ENCODE results near the gene ZSWIM8. TPM values are rescaled to one million over a fixed set of nuclear protein-coding genes. Genes with fewer than 3 reads are reported as not detected.

Gene ZSWIM8
- total and polyA plus RNA-seq, 8 donors: 43.4 to 325 (median 79.6) TPM

DNA sequence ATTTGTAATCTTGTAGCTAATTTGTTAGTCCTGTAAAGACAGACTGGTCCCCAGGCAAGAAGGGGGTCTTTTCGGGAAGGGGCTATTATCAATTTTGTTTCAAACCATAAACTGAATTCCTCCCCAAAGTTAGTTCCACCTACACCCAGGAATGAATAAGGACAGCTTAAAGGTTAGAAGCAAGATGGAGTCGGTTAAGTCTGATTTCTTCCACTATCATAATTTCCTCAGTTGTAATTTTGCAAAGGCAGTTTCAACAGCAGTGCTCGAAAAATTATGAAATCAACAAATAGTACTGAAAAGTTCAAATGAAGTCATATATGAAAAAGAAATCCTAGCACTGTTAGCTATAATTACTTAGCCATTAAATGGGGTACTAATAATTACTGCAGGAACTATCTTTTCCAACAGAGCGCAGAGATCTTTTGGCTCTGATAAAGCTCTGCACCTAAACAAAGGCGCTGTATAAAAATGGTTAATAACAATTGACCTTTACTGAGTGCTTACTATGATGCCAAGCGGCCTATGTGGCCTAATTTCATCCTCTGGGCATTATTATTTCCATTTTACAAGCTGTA is 42.0 kb upstream of the ZSWIM8 start:
- H3K27ac ChIP-seq: peak overlapping the region; percentile 87 to 96 (median 91)
- TF ChIP-seq EP300 (IDR thresholded peaks at IDR 0.05) (no peak), POLR2A (IDR thresholded peaks at IDR 0.05) (no peak), POLR2AphosphoS5 (IDR thresholded peaks at IDR 0.05) (no peak), CTCF (IDR thresholded peaks at IDR 0.05) (no peak)
- peaks cover 20 to 55% (median 48%) of the 10 kb centered on the region in 4 donors for H3K4me1 ChIP-seq
- H3K36me3 ChIP-seq: peaks cover 17 to 41% (median 30%) of the 10 kb centered on the region in 4 donors
- peak overlapping the region; percentile 72 to 90 (median 84) for H3K4me3 ChIP-seq
- DNase-seq: no peak
- intact Hi-C loops (cut with DNase I; ENCODE audit: low total_unique reads): no loop called here
- no peaks in the 10 kb centered on the region for H3K27me3 ChIP-seq
- H3K9me3 ChIP-seq: no peaks in the 10 kb centered on the region
- 28 to 34% (median 32%) methylated on average over 6 of the region's 6 CpGs for WGBS, 5 donors

GRCh38 chr10:73743905-73744663 is 41.3 kb upstream of the ZSWIM8 start, which contains the start of gene SEC24C:
Gene SEC24C (plus strand): TSS chr10:73744372. CDS start chr10:73746833, 2,461 bp downstream.
- peaks cover 24 to 48% (median 37%) of the 10 kb centered on the region in 4 donors for H3K36me3 ChIP-seq
- no peak for TF ChIP-seq EP300 (IDR thresholded peaks at IDR 0.05)
- peak in 1 of 4 donors; percentile 23 for TF ChIP-seq POLR2A (IDR thresholded peaks at IDR 0.05)
- TF ChIP-seq POLR2AphosphoS5 (IDR thresholded peaks at IDR 0.05): peak; percentile 89 to 96 (median 90)
- TF ChIP-seq CTCF (IDR thresholded peaks at IDR 0.05): peak in 1 of 7 experiments; percentile 15
- H3K4me1 ChIP-seq: peaks cover 20 to 62% (median 55%) of the 10 kb centered on the region in 4 donors
- H3K27ac ChIP-seq: peak within 1 kb of the TSS; percentile 87 to 96 (median 91)
- DNase-seq: peak; percentile 98 to 99
- H3K9me3 ChIP-seq: no peaks in the 10 kb centered on the region
- WGBS, 5 donors: 0 to 1% (median 0%) methylated on average over 36 of the region's 36 CpGs
- H3K27me3 ChIP-seq: no peaks in the 10 kb centered on the region
- H3K4me3 ChIP-seq: peak within 1 kb of the TSS; percentile 72 to 90 (median 84)
- intact Hi-C loops (cut with DNase I; ENCODE audit: low total_unique reads): no loop called here

DNA sequence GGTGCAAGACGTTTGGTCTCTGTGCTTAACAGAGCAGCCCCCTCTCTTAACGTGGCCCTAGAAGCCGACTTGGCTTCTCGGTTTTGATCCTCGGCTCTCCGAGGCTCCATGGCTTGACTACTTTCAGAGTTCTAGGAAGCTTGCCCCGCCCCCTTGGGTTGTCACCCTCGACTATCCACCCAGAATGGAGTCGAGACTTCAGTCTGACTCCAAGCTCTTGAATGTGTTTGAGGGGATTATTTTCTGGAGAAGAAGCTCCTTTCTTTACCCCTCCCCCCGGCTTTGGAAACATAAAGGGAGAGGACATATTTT is 40.8 kb upstream of the ZSWIM8 start:
- 0 to 1% (median 0%) methylated on average over 10 of the region's 10 CpGs for WGBS, 5 donors
- Histone ChIP-seq H3K27me3 (no peaks in the 10 kb centered on the region), H3K4me1 (peaks cover 20 to 67% (median 58%) of the 10 kb centered on the region in 4 donors), H3K36me3 (peaks cover 27 to 53% (median 43%) of the 10 kb centered on the region in 4 donors), H3K4me3 (peak overlapping the region; percentile 72 to 90 (median 84)), H3K9me3 (no peaks in the 10 kb centered on the region), H3K27ac (peak overlapping the region; percentile 87 to 96 (median 91))
- intact Hi-C loops (cut with DNase I; ENCODE audit: low total_unique reads): no loop called here
- TF ChIP-seq CTCF (IDR thresholded peaks at IDR 0.05) (no peak), EP300 (IDR thresholded peaks at IDR 0.05) (no peak), POLR2AphosphoS5 (IDR thresholded peaks at IDR 0.05) (no peak)
- peak; percentile 58 to 85 for DNase-seq

- DNase-seq: no peak
- intact Hi-C loops (cut with DNase I; ENCODE audit: low total_unique reads): no loop called here
- H3K27me3 ChIP-seq: no peaks in the 10 kb centered on the region
- TF ChIP-seq POLR2A (IDR thresholded peaks at IDR 0.05): no peak
- TF ChIP-seq EP300 (IDR thresholded peaks at IDR 0.05): no peak
- TF ChIP-seq CTCF (IDR thresholded peaks at IDR 0.05): no peak
- TF ChIP-seq POLR2AphosphoS5 (IDR thresholded peaks at IDR 0.05): no peak
- WGBS, 5 donors: 73 to 92% (median 84%) methylated on average over 2 of the region's 2 CpGs
- peaks cover 20 to 80% (median 67%) of the 10 kb centered on the region in 4 donors for H3K4me1 ChIP-seq
- H3K9me3 ChIP-seq: no peaks in the 10 kb centered on the region
- no peak overlapping the region for H3K4me3 ChIP-seq
- no peak overlapping the region for H3K27ac ChIP-seq
- peaks cover 33 to 62% (median 56%) of the 10 kb centered on the region in 4 donors for H3K36me3 ChIP-seq
Measured at GRCh38 chr10:73746721-73747120, 38.7 kb upstream of the ZSWIM8 start.

Data from stomach (tissue), 9 donors.